Smooth muscle cell of the pulmonary artery (primary cell): ENCODE measurements around the gene MKRN1. TPM values are rescaled to one million over a fixed set of nuclear protein-coding genes. Genes with fewer than 3 reads are reported as not detected.

ENCODE experiments used
- total RNA-seq: library from RNA; depleted of rRNA; stranded (reverse); fragments of >200 nt; gene quantifications from 2 replicates; pipeline ENCODE4 v1.2.3, GENCODE V29; 2014

The MKRN1 gene, protein sequence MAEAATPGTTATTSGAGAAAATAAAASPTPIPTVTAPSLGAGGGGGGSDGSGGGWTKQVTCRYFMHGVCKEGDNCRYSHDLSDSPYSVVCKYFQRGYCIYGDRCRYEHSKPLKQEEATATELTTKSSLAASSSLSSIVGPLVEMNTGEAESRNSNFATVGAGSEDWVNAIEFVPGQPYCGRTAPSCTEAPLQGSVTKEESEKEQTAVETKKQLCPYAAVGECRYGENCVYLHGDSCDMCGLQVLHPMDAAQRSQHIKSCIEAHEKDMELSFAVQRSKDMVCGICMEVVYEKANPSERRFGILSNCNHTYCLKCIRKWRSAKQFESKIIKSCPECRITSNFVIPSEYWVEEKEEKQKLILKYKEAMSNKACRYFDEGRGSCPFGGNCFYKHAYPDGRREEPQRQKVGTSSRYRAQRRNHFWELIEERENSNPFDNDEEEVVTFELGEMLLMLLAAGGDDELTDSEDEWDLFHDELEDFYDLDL
- total RNA-seq = 67.1 and 76.5 TPM in 2 replicates

DNA sequence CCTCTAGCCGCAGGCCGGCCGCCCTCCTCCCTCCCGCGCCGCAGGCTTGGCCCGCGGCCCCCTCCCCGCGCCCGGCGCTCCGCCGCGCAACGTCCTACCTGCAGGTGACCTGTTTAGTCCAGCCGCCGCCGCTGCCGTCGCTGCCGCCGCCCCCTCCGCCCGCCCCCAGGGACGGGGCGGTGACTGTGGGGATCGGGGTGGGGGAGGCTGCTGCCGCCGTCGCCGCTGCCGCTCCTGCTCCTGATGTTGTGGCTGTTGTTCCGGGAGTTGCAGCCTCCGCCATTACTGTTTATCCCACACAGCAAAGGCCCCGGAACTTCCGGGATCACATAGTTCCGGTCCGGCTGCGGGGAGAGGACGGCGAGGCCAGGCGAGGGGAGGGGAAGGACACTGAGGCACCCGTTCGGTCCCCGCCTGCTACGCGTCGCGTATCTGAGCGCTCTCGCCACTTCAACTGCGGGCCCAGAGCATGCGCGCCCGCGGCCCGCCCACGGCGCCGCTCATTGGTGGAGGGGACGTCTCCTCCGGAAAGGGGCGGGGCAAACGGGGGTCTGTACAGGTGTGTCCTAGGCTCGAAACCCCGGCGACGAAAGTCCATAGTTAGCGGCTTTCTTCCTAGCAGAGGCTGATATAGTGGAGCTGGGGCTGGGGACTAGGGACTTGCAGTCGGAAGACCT lies at the start of gene MKRN1:
Gene MKRN1 (minus strand): TSS at position 444 of the 677 bp plus-strand sequence. CDS start 161 bp downstream, at position 283.

DNA sequence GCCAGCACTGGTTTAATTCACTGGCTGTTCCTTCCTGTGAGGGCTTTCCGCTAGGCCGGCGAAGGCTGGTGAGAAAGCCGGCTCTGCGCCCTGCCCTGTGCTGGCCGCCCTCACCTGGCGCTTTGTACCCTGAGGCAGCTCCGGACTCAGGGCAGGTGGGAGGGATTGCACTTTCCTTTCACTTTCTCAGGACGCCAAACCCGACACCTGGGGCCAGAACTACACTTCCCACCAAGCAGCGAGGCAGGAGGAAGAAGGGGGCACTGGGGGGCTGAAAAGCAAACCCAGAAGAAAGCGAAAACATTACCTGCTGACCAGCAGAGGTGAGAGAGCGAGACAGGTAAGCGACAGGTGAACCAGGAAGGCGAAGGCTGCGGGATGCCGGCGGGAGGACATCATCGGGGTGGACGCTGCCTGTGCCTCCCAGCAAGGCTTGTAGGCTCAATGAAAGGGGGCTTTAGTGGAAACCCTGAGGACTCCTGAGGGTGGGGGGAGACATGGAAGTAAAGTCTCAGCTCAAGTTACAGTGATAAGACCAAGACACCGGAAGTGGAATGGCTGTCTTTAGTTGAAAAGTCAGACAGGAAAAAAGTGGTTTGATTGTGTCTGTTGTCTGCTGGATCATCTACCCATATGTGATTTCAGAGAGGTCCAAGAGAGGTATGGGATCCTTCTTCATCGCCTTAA lies 75.3 kb downstream of the MKRN1 start, which contains the start of gene RAB19:
Gene RAB19 (plus strand): TSS at position 181 of the 687 bp plus-strand sequence. CDS start 3,589 bp downstream, outside the sequence.

Other genes starting within 250 kb of the MKRN1 start
- 48.8 and 68.7 TPM in 2 replicates for gene SLC37A3, start 81.0 kb downstream of the MKRN1 start, total RNA-seq
- not detected in 2 replicates for gene RAB19, start 75.4 kb downstream of the MKRN1 start, total RNA-seq
- 4.8 and 7.9 TPM in 2 replicates for gene DENND2A, start 161.3 kb upstream of the MKRN1 start, total RNA-seq
- gene ADCK2, start 193.4 kb upstream of the MKRN1 start, total RNA-seq = 24.4 and 25.5 TPM in 2 replicates
- 38.3 and 64.3 TPM in 2 replicates for gene NDUFB2, start 217.2 kb upstream of the MKRN1 start, total RNA-seq